HG02852 (cell line): ENCODE measurements around the gene LPAR2.

Experiments
- ATAC-seq: cut with Tn5 transposase; IDR thresholded peaks from one replicate; pipeline ENCODE4 v1.9.1; 2021; ENCODE audit warnings: mild to moderate bottlenecking, moderate library complexity; ENCODE audit not compliant: unreplicated experiment

LPAR2 gene

GRCh38 chr19:19654441-19654840, 26.4 kb upstream of the LPAR2 start:
- no peak for ATAC-seq

DNA sequence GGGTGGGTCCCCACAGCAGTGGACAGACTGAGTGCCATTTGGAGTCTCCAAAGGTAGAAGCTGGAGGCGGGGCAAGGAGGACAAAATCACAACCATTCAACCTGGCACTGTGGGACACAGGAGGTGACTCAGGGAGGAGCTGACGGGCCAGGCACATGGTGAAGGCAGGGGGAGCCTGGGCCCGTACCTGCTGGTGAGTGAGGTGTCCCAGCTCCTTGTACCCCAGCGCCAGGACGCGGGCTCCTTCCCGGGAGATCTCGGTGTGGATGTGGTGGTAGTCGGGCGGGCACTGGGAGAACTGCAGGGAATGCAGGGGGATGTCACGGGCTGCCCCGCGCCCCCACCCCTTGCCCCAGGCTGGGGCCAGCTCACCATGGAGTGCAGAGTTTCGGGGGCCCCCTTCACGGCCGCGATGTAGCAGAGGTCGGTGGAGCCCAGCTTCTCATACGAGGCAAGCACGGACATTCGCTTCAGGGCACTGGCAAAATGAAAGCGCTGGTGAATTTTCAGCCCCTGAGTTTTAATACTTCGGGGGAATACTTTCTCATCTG, 25.7 kb upstream of the LPAR2 start:
- no peak for ATAC-seq

DNA sequence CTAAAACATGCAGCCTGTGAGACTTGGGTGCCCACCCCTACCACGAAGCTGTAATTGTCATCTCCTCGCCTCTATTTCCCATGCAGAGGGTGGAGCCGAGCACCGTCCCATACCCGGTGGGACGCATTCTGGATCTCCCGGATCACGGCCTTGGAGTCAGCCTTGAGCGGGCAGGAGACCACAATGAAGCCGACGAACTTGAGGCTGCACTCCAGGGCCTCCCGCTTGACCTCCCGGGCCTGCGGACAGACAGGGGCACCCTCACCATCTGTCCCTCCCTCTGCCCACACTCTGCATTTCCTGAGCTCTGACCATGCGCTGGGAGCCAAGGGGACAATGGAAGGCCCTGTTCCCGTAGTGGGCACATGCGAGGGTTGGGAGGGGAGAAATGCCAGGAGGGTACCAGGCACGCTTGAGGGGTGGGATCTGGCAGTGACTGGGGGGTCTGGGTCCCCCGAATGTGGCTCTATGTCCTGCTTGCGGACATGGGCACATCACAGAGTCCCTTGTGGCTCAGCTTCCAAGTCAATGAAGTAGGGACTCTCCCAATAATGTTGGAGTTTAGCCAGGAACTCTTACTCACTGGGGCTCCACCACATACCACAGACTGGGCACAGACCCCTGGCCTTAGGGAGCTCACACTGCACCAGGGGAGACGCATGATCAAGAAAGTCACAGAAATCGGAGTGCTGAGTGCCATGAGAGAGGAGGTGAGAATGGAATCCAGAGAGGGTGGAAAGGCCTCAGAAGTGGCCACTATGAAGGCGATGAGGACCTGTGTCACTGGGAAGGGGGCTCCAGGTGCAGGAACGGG, 24.7 kb upstream of the LPAR2 start:
- no peak for ATAC-seq

DNA sequence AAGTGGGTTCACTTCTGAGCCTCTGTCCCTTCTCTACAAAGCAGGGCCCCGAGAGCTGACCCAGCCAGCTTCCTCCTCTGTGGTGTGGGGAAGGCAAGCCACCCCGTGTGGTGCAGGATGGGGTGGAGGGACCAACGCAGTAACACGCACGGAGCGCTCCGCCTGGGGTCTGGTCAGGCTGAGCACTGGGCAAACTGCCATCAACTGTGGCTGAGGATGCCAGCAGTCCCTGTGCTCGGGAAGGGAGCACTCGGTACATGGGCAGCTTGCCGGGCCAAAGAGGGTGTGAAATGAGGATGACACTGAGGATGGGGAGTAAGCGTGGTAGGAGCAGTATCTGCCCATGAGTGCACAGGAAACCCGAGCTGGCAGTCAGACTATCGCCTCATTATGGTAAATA, 23.1 kb upstream of the LPAR2 start:
- no peak for ATAC-seq

GRCh38 chr19:19650331-19650730, 22.3 kb upstream of the LPAR2 start:
- ATAC-seq: no peak

- no peak for ATAC-seq
Measured at GRCh38 chr19:19649580-19649995, 21.6 kb upstream of the LPAR2 start.

DNA sequence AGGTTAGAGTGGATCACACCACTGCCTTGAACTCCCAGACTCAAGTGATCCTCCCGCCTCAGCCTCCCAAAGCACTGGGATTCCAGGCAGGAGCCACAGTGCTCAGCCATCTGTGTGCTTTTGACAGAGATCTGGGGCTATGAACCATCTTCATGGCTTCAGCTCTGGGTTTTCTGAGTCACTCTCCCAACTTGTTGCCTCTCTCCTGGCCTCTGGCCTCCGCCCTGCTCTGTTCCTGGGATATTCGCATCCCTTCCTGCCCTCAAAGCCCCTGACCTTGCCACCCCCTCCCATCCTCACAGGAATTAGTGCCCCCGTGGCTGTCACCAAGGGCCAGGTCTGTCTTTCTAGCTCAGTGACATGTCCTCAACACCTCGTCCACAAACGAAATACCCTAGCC, 21.1 kb upstream of the LPAR2 start:
- ATAC-seq: no peak

GRCh38 chr19:19647037-19647835, 19.2 kb upstream of the LPAR2 start:
- ATAC-seq: no peak

DNA sequence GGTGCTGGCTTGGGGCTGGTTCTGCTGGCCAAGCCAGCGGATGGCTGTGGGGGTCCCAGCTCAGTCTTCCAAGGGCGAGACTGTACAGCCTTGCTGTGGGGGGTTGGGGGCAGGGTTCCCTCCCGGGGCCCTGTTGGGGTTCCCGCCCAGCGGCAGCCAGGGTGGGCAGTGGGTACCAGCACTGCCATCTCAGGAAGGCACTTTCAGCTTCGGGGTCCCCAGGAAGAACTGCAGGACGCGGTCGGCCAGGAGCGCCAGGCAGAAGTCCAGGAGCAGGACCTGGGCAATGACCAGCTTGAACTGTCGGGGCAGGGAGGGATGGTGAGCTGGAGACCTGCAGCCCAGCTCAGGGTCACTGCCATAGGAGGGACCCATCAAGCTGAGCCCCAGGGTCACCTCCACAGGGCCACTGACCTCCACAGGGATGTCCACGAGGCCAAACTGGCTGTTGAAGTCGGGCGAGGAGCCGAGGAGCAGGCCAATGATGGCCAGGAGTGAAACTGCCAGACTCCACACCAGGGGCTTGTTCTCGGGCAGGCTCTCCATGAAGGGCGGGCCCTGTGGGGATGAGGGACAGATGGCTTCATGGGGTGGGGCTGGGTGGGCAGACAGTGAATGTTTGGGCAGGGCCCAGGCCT, 17.3 kb upstream of the LPAR2 start:
- ATAC-seq: no peak

DNA sequence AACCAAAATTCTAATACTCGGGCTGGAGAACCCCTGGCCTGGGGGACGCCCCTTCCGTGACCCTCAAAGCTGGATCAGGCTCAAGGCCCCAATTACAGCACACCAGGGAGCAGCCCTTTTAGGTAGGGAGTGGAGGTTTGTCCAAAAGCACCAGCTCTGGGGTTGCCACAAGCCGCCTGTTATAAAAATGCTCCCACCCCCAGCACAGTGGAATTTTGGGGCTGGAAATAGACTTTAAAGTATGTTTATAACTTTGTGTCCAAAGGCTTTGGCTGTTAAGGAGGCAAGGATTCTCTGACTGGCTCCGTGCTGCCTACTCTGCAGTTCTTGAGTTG, 16.0 kb upstream of the LPAR2 start:
- no peak for ATAC-seq

DNA sequence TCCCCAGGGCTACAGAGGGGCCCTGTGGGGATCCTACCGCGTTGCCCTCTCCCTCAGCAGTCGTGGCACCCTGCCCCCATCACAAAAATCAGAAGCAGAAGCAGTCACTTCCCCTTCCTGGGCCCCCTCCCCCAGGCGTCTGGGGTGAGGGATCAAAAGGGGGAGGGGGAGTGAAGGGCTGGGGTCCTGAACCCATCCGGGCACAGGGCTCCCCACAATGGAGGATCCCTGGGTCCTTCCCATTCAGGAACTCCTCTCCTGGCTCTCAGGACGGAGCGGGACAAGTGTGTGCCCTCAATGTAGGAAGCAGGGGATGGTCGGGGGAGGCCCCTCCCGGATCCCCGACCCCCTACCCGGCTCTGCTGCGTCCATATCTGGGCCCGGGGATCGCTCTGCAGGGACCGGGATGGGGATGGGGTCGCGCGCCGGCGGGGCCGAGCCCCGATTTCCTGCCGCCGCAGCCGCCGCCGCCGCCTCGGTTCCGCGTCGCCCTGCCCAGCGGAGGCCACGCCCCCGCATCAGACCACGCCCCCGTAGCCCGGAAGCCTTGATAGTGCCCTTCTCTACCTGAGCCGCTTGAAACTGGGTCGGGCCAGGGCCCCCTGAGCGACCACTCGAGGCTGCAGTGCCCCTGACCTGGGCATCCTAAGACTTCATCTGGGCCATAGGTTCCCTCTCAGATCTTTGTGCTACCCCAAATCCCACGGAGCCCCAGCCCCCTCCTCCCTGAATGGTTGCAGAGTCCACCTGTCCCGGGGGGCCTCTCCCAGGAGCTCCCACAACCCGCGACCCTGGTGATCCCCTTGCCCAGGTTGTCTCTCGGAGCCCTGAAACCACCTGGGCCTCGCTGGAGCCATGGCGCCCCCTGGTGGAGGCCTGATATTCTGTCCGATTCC, 15.4 kb upstream of the LPAR2 start, which contains the start of gene GMIP:
GMIP (minus strand) TSS at position 500 of the 896 bp plus-strand sequence; CDS start at position 372, 128 bp downstream.
- peak; percentile 71 for ATAC-seq

DNA sequence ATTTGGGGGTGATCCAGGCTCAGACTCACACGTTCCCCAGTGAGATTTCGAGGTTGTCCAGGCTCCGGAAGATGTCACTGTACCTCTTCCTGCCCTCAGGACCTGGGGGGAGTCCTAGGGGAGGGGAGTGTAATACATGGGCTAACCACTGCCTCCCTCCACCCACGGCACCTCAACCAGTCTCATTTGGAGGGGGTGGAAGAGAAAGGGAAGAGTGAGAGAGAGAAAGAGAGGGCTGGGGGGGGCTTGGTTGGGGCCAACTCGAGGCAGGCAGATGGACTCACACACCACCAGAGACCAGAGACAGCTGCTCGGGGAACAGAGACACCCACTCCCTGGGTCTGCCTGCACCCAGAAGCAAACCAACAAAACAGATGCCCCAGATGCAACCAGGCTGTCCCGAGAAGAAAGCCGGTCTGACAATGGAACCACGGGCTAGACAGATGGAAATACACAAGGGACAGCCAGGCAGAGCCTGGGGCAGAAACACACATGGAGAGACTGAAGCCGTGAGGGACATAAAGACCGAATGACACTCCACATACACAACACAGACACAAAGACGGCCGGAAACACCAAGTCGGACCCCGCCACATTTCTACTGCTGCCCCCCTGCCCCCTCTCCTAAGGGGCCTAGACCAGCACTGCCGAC, 14.6 kb upstream of the LPAR2 start:
- ATAC-seq: peak; percentile 30

- ATAC-seq: no peak
Measured at GRCh38 chr19:19637523-19638251, 9.7 kb upstream of the LPAR2 start.

DNA sequence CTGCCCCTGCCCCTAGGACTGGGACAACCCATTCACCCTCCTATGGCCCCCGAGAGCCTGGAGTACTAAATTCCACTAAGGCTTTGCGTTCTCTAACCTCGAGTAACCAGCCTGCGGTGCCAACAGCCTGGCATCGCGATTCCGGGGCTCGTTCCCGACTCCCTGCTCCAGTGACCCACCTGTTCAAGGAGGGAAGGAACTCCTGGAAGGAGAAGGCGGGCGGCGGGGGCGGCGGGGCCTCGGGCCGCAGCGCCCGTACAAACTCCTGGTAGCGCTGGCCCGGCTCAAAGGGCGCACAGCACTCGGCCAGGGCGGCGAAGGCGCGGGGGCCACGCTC, 9.1 kb upstream of the LPAR2 start:
- ATAC-seq: no peak

DNA sequence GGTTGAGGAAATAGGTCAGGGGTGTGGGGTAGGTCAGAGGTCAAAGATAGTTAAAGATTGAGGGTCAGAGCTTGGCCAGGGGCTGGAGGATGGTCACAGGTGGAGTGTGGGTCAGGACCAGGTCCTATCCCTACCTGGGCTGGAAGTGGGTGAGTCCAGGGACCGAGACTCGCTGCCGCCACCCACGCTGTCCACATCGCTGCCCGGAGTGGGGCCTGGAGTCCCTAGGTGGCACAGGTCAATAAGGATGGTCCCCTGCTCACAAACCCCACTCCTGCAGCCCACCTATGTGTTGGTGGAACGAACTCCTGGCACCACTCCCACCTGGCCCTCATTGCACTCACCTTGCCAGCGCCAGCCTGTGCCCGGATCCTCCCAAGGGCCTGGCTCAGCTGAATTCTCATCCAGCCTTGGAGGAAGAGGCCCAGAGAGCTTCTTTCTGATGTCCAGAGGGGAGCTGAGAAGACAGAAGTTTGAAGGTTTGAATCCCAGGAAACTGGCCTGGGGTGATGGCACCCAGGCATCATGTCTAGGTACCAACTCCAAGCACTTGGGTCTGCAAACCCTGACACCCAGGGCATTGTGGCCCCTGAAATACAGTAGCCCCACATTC, 8.7 kb upstream of the LPAR2 start:
- ATAC-seq: no peak

DNA sequence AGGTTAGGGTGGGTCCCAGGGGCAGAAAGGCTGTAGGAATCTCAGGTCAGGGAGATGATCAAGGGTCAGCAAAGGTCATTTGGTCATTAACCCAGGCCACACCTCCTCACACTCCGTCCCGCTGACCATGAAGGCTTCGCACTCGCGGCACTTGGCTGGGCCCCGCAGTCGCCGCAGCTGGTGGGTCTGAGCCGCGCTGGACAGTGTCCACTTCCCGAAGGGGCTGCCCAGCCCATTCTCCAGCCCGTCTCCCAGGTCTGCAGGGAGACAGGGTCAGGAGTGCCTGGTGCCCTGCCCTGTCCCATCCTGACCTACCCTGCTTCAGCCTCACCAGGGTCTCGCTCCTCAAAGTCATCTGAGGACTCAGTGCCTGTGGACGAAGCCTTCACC, 7.3 kb upstream of the LPAR2 start:
- ATAC-seq: no peak

DNA sequence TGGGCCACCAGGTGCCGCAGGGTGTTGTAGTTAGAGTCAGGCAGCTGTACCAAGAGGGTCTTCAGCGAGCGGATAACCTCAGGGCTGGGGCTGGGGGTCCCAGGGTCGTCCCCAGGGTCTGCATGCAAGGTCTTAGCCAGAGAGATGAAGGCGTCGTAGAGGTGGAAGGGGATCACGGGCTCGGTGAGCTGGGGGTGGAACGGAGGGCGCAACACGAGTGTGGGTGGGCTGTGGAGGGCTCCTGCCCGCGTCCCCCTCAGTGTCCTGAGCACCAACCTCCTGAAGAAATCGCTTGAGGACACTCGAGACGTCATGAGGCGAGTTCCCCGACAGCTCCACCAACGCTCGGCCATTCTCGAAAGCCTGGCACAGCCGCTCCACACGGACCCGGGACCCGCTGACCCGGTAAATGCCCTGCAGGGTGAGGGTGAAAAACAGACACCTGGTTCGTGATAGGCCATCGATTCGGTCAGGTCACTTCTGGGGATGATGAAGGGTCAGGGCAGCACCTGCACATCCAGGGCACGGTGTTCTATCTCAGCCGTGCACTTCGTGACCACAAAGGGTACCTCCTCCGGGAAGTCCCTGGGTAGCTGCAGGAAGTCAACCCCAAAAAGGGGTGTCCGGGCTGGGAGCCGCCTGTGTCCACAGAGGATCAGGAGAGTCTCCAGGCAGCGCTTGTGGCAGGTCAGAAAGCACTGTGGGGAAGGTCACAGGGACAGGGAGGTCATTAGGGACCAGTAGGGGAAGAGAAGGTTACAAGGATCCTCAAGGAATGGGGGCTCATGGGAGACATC, 6.7 kb upstream of the LPAR2 start:
- no peak for ATAC-seq
